CD14-positive monocyte (primary cell): ENCODE measurements around the gene RTL10. TPM values are rescaled to one million over a fixed set of nuclear protein-coding genes. Genes with fewer than 3 reads are reported as not detected.

Source experiments
- DNase-seq, 3 donors: peaks; one replicate each; pipeline ENCODE4 v3.0.0-alpha.2; 2011 to 2022
- H2AFZ ChIP-seq: 2 replicates; pipeline ENCODE4 v1.6.0; 2012; ENCODE audit warnings: mild to moderate bottlenecking, low read depth, low read length, inconsistent platforms; ENCODE audit not compliant: insufficient read depth, poor library complexity, severe bottlenecking
- H3K27ac ChIP-seq, 2 donors: 1 replicate in 1 of 2; 2 replicates in 1 of 2; pipeline ENCODE4 v1.5.1; 2012 to 2013; ENCODE audit warnings: low read length in 2 of 2, control low read depth in 1 of 2, inconsistent platforms in 1 of 2, low read depth in 1 of 2, mild to moderate bottlenecking in 1 of 2
- H3K27me3 ChIP-seq, 2 donors: one replicate each; pipeline versions ENCODE4 v1.6.0 to v1.6.1; 2011 to 2013; ENCODE audit warnings: low read length in 2 of 2; ENCODE audit not compliant: control insufficient read depth in 2 of 2, insufficient read depth in 2 of 2
- H3K36me3 ChIP-seq, 2 donors: replicated peaks in 1 of 2; 1 replicate in 1 of 2; 2 replicates in 1 of 2; pipeline versions ENCODE4 v1.5.1 to v1.6.1; 2012 to 2013; ENCODE audit warnings: low read length in 2 of 2, control low read depth in 1 of 2, inconsistent platforms in 1 of 2, mild to moderate bottlenecking in 1 of 2; ENCODE audit not compliant: insufficient read depth in 2 of 2, control insufficient read depth in 1 of 2
- H3K4me1 ChIP-seq, 2 donors: 1 replicate in 1 of 2; 2 replicates in 1 of 2; pipeline versions ENCODE4 v1.5.1 to v1.6.1; 2012 to 2013; ENCODE audit warnings: low read length in 2 of 2, control low read depth in 1 of 2, inconsistent platforms in 1 of 2, mild to moderate bottlenecking in 1 of 2, moderate library complexity in 1 of 2; ENCODE audit not compliant: insufficient read depth in 2 of 2, control insufficient read depth in 1 of 2
- H3K4me2 ChIP-seq: replicated peaks from 2 replicates; pipeline ENCODE3; 2012; ENCODE audit warnings: low read length, moderate library complexity, mild to moderate bottlenecking; ENCODE audit not compliant: poor library complexity, severe bottlenecking; ENCODE audit errors: extremely low read depth
- H3K4me3 ChIP-seq, 3 experiments: fragments of 200-600 bp in 1 of 3; sonication (generic) in 1 of 3; replicated peaks in 1 of 3; 1 replicate in 2 of 3; 2 replicates in 1 of 3; pipeline ENCODE4 v1.5.1; 2011 to 2013; ENCODE audit warnings: low read length in 3 of 3, mild to moderate bottlenecking in 3 of 3, control low read depth in 2 of 3, low read depth in 2 of 3, inconsistent platforms in 1 of 3, moderate library complexity in 1 of 3
- H3K79me2 ChIP-seq: 2 replicates; pipeline ENCODE4 v1.6.0; 2012; ENCODE audit warnings: mild to moderate bottlenecking, control low read depth, inconsistent platforms, low read length, moderate library complexity; ENCODE audit not compliant: insufficient read depth
- H3K9ac ChIP-seq: 2 replicates; pipeline ENCODE4 v1.6.0; 2017; ENCODE audit warnings: low read length, mild to moderate bottlenecking; ENCODE audit not compliant: insufficient read depth, poor library complexity, severe bottlenecking
- H3K9me3 ChIP-seq, 2 donors: replicated peaks in 1 of 2; 1 replicate in 1 of 2; 2 replicates in 1 of 2; pipeline versions ENCODE4 v1.5.1 to v1.6.1; 2012 to 2013; ENCODE audit warnings: low read length in 2 of 2, control low read depth in 1 of 2; ENCODE audit not compliant: control insufficient read depth in 1 of 2, insufficient read depth in 1 of 2
- H4K20me1 ChIP-seq: 2 replicates; pipeline ENCODE4 v1.6.0; 2012; ENCODE audit warnings: mild to moderate bottlenecking, low read length, control low read depth, moderate library complexity; ENCODE audit not compliant: insufficient read depth
- H3K27ac Mint-ChIP-seq, 7 donors: one replicate each; pipeline ENCODE4 v1.8.0; 2020; ENCODE audit warnings: mild to moderate bottlenecking in 7 of 7, mixed read lengths in 7 of 7, moderate library complexity in 6 of 7, inconsistent platforms in 2 of 7
- H3K27me3 Mint-ChIP-seq, 3 donors: one replicate each; pipeline ENCODE4 v1.8.0; 2021 to 2022; ENCODE audit warnings: low read depth in 3 of 3, mild to moderate bottlenecking in 3 of 3, mixed read lengths in 3 of 3, moderate library complexity in 3 of 3, inconsistent platforms in 1 of 3
- H3K36me3 Mint-ChIP-seq, 2 donors: one replicate each; pipeline ENCODE4 v1.8.0; 2020; ENCODE audit warnings: mixed read lengths in 2 of 2, inconsistent platforms in 1 of 2, mild to moderate bottlenecking in 1 of 2
- H3K4me1 Mint-ChIP-seq: one replicate; pipeline ENCODE4 v1.8.0; 2020; ENCODE audit warnings: mild to moderate bottlenecking, mixed read lengths
- H3K4me3 Mint-ChIP-seq, 2 donors: one replicate each; pipeline ENCODE4 v1.8.0; 2020; ENCODE audit warnings: mild to moderate bottlenecking in 2 of 2, mixed read lengths in 2 of 2, moderate library complexity in 1 of 2
- H3K9me3 Mint-ChIP-seq, 7 donors: one replicate each; pipeline ENCODE4 v1.8.0; 2020 to 2022; ENCODE audit warnings: mixed read lengths in 7 of 7, mild to moderate bottlenecking in 6 of 7, moderate library complexity in 6 of 7, inconsistent platforms in 2 of 7
- WGBS: methylation state at CpG from one replicate; pipeline ENCODE4 v1.1.5; 2013; ENCODE audit warnings: missing lambda C conversion rate; ENCODE audit not compliant: insufficient coverage; 5-methylcytosine and 5-hydroxymethylcytosine counted together
- intact Hi-C, 2 donors: fragments of 100-400 bp; cut with micrococcal nuclease; formaldehyde crosslinking; loops; one replicate each; pipeline versions ENCODE4 v1.15.0 to v1.15.1; 2023
- polyA plus RNA-seq, 3 donors: library from polyadenylated mRNA; depleted of rRNA in 1 of 3; unstranded in 2 of 3; stranded (reverse) in 1 of 3; fragments of 300-500 nt in 2 of 3; fragments of >200 nt in 1 of 3; fragmentation: Illumina TruSeq in 2 of 3; gene quantifications; 1 replicate in 2 of 3; 2 replicates in 1 of 3; pipeline ENCODE4 v1.2.3, GENCODE V29; 2012 to 2021
- TF ChIP-seq, protein P1 (sequence below): fragments of 200-600 bp; IDR thresholded peaks from one replicate; pipeline ENCODE4 v1.8.0; 2022; ENCODE audit warnings: antibody characterized with exemption, mild to moderate bottlenecking

Gene RTL10
- polyA plus RNA-seq, 3 donors = 1.4 to 6.5 (median 1.5) TPM

DNA sequence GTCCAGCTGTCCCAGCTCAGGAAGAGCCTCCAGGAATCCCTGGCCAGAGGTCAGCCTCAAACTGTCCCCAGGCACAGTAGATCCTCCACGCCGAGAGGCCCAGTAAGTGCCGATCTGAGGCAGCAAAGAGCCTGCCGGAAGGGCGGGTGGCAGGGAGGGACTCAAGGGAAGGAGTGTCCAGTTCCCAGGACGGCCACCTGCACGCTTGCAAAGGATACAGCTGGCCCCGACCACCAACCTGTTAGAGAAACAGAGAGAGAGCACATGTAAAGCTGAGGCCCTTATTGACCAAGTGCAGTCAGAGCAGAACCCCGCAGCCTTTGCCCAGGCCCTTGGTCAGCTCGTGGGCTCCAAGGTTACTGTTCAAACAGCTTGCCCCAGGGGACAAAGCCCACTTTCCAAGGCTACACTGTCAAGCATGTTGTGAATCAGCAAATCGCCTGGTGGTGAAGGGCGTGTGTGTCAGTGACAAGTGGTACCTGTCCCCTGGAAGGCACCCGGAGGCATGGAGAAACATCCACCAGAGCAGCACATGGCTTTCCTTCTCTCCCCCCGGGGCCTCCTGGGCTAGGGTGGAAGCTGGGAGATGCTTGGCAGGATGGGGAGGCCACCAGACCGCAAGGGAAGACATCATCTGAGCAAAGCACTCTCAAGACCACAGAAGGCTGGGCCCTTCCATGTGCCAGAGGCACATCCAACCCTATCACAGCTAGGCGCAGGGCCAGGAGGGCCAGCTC lies 44.3 kb upstream of the RTL10 start:
- no peak overlapping the region for H3K4me3 Mint-ChIP-seq
- Histone ChIP-seq H4K20me1 (peaks cover 6% of the 10 kb centered on the region), H3K79me2 (no peaks in the 10 kb centered on the region), H3K4me2 (no peak overlapping the region), H3K36me3 (peaks cover 76 to 99% of the 10 kb centered on the region in 2 donors), H3K27me3 (no peaks in the 10 kb centered on the region), H3K9me3 (no peaks in the 10 kb centered on the region), H3K4me3 (no peak overlapping the region), H2AFZ (no peak overlapping the region), H3K27ac (no peak overlapping the region), H3K9ac (no peak overlapping the region), H3K4me1 (no peaks in the 10 kb centered on the region)
- no peak overlapping the region for H3K27ac Mint-ChIP-seq
- no peaks in the 10 kb centered on the region for H3K4me1 Mint-ChIP-seq
- no peak for DNase-seq
- 98% methylated on average over 11 of the region's 16 CpGs for WGBS
- H3K36me3 Mint-ChIP-seq = peaks cover 66 to 91% of the 10 kb centered on the region in 2 donors
- intact Hi-C loops = no loop called here
- H3K9me3 Mint-ChIP-seq = no peaks in the 10 kb centered on the region
- TF ChIP-seq, protein P1, sequence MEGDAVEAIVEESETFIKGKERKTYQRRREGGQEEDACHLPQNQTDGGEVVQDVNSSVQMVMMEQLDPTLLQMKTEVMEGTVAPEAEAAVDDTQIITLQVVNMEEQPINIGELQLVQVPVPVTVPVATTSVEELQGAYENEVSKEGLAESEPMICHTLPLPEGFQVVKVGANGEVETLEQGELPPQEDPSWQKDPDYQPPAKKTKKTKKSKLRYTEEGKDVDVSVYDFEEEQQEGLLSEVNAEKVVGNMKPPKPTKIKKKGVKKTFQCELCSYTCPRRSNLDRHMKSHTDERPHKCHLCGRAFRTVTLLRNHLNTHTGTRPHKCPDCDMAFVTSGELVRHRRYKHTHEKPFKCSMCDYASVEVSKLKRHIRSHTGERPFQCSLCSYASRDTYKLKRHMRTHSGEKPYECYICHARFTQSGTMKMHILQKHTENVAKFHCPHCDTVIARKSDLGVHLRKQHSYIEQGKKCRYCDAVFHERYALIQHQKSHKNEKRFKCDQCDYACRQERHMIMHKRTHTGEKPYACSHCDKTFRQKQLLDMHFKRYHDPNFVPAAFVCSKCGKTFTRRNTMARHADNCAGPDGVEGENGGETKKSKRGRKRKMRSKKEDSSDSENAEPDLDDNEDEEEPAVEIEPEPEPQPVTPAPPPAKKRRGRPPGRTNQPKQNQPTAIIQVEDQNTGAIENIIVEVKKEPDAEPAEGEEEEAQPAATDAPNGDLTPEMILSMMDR = no peak
- peaks cover 0 to 2% (median 0%) of the 10 kb centered on the region in 3 donors for H3K27me3 Mint-ChIP-seq

DNA sequence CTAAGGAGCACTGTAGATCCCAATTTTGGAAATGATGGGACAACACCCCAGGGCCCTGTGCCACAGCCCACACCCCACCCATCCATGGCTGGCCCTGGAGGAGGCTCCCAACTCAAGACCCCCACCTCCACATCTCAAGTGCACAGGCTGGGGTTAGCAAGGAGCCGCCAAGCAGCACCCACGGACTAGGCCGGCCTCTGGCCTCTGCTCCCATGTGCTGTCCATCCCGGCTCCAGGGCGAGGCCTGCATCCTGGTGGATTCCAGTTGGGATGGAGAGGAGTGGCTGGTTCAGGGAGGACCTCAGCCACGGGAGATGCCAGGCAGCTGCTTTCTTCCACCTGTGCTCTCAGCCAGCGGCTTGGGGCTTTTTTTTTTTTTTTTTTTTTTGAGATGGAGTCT lies 43.5 kb upstream of the RTL10 start:
- 100% methylated on average over 4 of the region's 7 CpGs for WGBS
- Histone ChIP-seq H2AFZ (no peak overlapping the region), H3K79me2 (no peaks in the 10 kb centered on the region), H3K4me2 (no peak overlapping the region), H3K9me3 (no peaks in the 10 kb centered on the region), H3K4me3 (no peak overlapping the region), H4K20me1 (peaks cover 6% of the 10 kb centered on the region), H3K27me3 (no peaks in the 10 kb centered on the region), H3K9ac (no peak overlapping the region), H3K27ac (no peak overlapping the region), H3K4me1 (no peaks in the 10 kb centered on the region), H3K36me3 (peaks cover 76 to 99% of the 10 kb centered on the region in 2 donors)
- Mint-ChIP-seq H3K4me3 (no peak overlapping the region), H3K4me1 (no peaks in the 10 kb centered on the region), H3K27ac (no peak overlapping the region), H3K27me3 (peaks cover 0 to 2% (median 0%) of the 10 kb centered on the region in 3 donors), H3K9me3 (no peaks in the 10 kb centered on the region), H3K36me3 (peaks cover 70 to 92% of the 10 kb centered on the region in 2 donors)
- no peak for DNase-seq
- intact Hi-C loops = no loop called here
- TF ChIP-seq, protein P1 = no peak
